LHCN-M2 (cell line): ENCODE data around the gene GRIN2C. TPM values are rescaled to one million over a fixed set of nuclear protein-coding genes. Genes with fewer than 3 reads are reported as not detected.

Experiments used
- DNase-seq: peaks from one replicate; pipeline ENCODE4 v3.0.0-alpha.2; 2012; ENCODE audit warnings: low read depth
- total RNA-seq: library from RNA; depleted of rRNA; stranded (reverse); fragments of >200 nt; gene quantifications from 2 replicates; pipeline ENCODE4 v1.2.3, GENCODE V29; 2014; rRNA removed

GRIN2C gene
- total RNA-seq, 1 experiment from 2014 or later, result 0.06 TPM

DNA sequence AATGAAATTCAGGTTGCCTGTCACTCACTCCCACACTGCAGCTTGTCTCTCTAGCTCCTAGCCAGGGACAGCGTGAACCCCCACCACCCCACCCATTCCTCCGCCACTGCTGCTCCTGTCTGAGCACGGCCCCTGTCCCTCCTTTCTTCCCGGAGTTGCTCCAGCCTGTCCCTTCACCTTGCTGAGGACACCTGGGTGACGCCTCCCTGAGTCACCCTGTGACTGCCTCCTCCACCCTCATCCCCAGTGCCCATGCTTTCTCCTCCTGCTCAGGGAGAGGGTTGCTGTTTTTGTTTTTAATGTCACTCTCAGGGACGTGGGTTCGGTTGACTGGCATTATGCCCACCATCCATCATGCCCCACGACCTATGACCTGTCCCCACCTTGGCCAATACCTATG, 57.8 kb downstream of the GRIN2C start:
- DNase-seq, result no peak

GRCh38 chr17:74800531-74800930, 59.2 kb downstream of the GRIN2C start:
- no peak for DNase-seq

DNA sequence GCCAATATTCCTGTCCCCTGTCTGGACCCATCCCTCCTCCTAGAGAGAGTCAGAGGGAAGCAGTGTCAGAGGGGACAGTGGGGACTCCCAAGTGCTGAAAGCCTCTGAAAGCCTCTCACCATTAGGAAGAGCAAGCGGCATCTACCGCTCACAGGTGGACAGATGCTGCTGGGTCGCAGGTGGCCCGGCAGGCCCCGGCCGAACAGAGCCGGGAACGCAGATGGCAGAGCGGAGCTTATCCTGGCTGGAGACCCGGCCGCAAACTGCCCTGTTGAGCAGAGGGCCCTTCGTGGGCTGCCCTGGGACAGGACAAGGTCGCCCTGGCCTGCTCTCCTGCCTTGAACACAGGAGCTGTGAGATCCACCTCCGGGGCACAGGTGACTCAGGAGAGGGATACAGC, 60.6 kb downstream of the GRIN2C start:
- no peak for DNase-seq

GRCh38 chr17:74798239-74798707, 61.4 kb downstream of the GRIN2C start:
- DNase-seq, result no peak

DNA sequence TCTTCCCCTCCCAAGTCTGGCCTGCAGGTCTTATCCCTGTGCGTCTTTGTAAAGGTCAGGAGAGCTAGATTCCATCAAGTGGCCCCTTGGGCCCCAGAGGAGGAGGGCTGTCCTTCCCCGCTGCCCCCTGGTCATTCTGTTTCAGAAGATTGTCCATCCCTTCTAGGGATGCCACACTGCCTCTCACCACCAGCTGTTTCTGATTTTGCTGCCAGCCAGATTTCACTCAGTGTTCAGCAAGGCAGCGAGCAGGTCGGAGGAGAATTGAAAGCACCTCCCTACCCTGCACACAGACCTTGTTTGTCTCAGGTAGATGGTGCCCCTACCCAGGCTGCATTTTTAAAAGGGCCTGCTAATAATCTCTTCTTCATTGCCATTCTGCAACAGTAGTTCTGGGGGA, 61.9 kb downstream of the GRIN2C start:
- no peak for DNase-seq

DNA sequence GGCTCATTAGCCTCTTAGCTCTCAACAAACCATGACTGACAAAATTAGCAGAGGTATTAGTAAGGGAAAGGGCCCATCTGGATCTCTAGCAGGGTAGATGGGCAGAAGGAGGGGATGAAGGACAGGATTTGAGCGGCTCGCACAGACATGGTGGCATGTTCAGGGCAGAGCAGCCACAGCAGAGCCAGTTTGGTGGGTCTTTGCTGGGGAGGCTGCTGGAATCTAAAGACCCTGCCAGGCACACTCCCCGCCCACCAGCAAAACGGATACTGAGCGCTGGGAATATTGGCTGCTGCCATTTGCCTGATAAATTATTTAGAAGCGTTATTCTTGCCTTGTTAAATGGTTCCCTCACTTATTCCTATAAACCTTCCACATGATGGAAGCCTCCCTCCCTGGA, 62.8 kb downstream of the GRIN2C start:
- DNase-seq, result no peak

- no peak for DNase-seq
These were observed 63.5 kb downstream of the GRIN2C start for GRCh38 chr17:74796211-74796610.

DNA sequence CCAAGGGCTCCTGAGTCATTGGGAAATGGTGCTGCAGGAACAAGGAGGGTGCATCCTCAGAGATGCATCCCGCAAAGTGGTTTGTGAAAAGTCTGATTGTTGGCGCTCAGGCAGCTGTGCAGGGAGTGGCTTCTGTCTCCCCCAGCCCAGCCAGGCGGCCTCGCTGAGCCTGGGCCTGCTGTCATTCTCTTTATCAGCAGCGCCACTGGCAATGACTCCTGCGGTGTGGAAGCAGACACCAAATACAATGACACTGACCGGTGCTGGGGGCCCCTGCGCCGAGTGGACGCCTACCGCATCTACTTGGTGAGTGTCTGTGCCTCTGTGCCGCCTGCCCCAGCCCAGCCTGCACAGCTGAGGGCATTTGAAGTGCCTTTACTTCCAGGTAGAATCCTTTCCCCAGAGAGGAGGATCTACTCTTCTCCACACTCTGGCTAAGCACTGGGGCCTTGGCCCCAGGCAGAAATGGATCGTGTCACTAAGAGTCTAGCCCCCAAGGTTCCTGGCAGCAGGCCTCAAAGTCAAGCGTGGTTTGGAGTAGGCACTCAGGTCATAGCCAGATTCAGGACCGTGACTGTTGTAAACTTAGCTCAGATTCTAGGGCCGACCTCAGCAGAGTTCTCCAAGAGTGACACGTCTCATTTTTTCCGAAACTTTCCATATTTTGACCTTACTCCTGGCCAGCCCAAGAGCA, 64.2 kb downstream of the GRIN2C start:
- no peak for DNase-seq

DNA sequence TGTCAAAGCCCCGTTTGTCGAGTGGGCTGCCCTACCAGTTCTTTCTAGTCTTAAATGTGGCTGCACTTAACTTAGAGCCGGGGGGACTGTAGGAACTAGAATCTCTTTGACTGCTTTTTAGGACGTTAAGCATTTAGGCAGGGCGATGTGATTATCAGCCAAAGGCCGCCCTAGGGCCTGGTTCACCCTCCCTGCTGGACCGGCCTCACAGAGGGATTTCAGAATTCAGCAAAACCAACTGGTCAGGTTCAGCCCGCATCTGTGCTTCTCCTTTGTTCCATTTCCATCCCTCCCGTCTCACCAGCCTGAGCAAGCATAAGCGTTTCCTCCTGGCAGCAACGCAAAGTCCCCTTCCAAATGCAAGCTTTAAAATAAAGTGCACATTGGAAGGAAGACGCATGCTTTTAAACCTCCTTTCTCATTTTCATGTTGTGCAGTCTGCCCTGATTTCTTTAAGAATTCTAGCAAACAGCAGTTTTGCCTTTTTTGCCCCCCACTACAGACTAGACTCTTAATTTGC, 67.0 kb downstream of the GRIN2C start:
- DNase-seq, result no peak

Other genes starting within 250 kb of the GRIN2C start
- gene CD300E, start 236.1 kb downstream of the GRIN2C start, total RNA-seq, result not detected in 2 replicates
- not detected in 2 replicates for gene CD300LF, start 147.0 kb downstream of the GRIN2C start, total RNA-seq
- 0.19 and 0.34 TPM in 2 replicates for gene RAB37, start 122.6 kb downstream of the GRIN2C start, total RNA-seq
- gene NHERF1, start 111.3 kb downstream of the GRIN2C start, total RNA-seq, result 97.6 and 119 TPM in 2 replicates
- gene NAT9, start 83.5 kb downstream of the GRIN2C start, total RNA-seq, result 35.5 and 39.1 TPM in 2 replicates
- 39.4 and 48.5 TPM in 2 replicates for gene FDXR, start 13.1 kb upstream of the GRIN2C start, total RNA-seq
- not detected in 2 replicates for gene FADS6, start 33.7 kb upstream of the GRIN2C start, total RNA-seq
- gene USH1G, start 63.4 kb upstream of the GRIN2C start, total RNA-seq, result not detected in 2 replicates
- not detected in 2 replicates for gene OTOP2, start 64.4 kb upstream of the GRIN2C start, total RNA-seq
- not detected in 2 replicates for gene OTOP3, start 76.0 kb upstream of the GRIN2C start, total RNA-seq
- gene HID1, start 112.9 kb upstream of the GRIN2C start, total RNA-seq, result not detected in 2 replicates
- 25.1 and 33.1 TPM in 2 replicates for gene CDR2L, start 127.7 kb upstream of the GRIN2C start, total RNA-seq
- gene MRPL58, start 152.8 kb upstream of the GRIN2C start, total RNA-seq, result 56.0 and 84.9 TPM in 2 replicates
- 281 and 284 TPM in 2 replicates for gene ATP5PD, start 187.1 kb upstream of the GRIN2C start, total RNA-seq
- 22.8 and 26.9 TPM in 2 replicates for gene KCTD2, start 187.3 kb upstream of the GRIN2C start, total RNA-seq
- gene SLC16A5, start 228.1 kb upstream of the GRIN2C start, total RNA-seq, result 0.11 TPM in 1 of 2 replicates, not detected in the other